NCI-H2171 treated with DMSO at 0.1 percent for 48 hours (cell line): Measurements from ENCODE around the gene ADAMTSL5.
A peak's percentile ranks its signal among the peaks of the same experiment; 100 is the strongest.
"Not testable (repeated sequence)": the region's sequence is repeated elsewhere in the genome, so short reads cannot be mapped to it uniquely, and the experiment has no call there.

Experiments
- DNase-seq: peaks from one replicate; lab custom pipeline; 2025; lab: John Stamatoyannopoulos, UW

Gene ADAMTSL5

GRCh38 chr19:1478934-1479707 is 33.7 kb downstream of the ADAMTSL5 start, which contains the start of gene C19orf25:
Gene C19orf25, minus strand, starts transcription at chr19:1479215. Its CDS starts 312 bp downstream, at chr19:1478903.
- DNase-seq, result peak; percentile 93

- not testable (repeated sequence) for DNase-seq
Observed at GRCh38 chr19:1477056-1477455, 35.8 kb downstream of the ADAMTSL5 start.

DNA sequence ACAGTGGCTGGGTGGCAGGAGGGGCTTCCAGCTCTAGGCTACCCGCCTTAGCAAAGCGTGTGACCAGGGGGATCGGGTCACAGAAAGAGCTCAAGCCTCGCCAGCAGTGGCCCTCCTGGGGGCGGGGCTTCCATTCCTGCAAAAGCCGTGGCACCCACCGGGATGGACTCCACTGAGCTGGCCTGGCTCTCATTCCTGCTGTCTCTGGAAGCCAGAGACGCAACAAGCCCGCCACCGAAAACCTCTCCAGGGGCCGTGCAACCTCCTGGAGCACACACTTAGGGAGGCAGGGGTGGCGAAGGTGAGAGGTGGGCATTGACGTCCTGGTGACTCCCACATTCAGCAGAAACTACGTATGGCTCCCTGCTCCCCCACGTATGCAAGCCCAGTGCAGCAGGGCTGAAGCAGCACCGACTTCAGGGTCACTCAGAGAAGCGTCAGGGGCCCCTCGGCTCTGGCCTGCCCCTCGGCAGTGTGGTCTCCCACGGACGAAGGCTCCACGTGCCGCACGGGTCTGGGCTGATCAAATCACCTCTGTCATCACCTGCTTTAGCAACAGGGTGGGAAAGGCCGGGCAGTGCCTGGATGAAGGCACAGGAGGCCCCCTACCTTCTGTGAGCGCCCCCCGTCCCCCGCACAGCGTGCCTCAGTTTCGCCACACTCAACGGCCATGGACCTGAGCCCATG is 36.9 kb downstream of the ADAMTSL5 start:
- DNase-seq, result no peak

- no peak for DNase-seq
Observed at GRCh38 chr19:1474765-1475351, 38.0 kb downstream of the ADAMTSL5 start.

GRCh38 chr19:1474011-1474764 is 38.6 kb downstream of the ADAMTSL5 start:
- no peak for DNase-seq

DNA sequence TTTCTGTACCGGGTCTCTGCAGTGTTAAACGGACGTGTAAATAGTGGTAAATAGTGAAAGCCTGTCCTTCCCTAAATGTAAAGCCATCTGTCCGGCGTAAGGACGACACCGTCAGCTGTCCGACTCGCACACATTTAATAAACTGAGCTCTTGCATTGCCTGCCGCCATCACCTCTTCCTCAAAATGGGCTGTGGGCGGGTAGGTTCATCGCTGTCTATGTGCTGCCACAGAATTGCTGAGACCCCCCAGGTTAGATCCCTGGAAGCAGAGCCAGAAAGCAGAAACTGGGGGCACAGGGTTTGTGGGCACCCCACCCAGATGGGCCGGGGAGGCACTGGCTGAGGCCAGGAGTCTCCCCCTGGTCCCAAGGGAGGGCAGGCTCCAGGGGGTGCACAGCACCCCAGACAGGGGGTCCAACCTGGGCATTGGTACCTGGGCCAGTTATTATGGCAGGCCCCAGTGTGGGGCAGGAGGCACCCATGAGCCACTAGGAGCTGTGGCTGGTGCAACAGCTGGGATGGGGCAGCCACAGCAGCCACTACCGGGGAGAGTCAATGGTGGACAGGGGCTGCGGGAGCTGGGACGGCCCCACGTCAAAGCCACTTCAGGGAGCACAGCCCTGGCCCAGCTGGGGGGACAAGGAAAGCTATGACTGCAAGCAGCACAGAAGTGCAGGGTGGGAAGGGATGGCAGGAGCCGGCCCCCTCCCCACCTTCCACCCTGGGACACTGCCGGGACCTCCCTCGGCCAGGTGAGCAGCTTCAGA is 39.6 kb downstream of the ADAMTSL5 start:
- no peak for DNase-seq

DNA sequence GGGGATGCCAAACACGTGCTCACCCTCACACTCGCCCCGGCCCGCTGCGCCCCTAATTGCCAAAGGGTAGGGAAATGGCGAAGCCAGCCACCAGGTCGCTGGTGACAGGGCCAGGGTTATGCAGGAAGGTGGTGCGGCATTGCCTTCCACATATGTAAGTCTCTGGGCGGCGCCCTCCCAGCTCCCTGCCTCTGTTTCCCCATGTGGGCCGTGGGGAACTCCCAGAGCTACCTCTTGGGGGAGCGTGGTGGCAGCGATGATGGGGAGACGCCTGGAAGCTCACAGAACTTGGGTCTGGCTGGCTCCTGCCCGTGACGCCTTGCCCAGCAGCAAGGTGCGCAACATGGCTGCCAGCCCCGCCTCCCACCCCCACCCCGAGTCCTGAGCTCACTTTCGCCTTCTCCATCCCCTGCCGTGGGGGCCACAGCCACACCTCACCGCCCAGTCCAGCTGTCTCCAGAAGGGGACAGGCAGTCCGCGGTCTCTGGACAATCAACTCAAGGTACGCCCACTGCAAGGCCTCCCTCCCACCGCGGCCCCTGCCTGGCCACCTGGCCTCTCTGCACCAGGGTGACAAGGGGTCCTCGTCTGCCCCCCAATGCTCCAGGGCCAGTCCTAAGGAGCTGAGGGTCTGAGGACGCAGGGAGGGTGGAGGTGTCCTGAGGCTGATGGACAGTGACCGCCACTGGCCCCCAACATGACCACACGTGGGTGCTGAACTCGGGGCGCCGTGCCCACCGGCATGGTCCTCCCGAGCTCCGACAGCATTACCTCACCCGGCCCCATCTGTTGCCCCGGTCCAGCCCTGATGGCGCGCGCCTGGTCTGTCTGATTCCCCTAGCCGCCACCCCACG is 40.4 kb downstream of the ADAMTSL5 start:
- DNase-seq, result peak; percentile 43

- DNase-seq, result peak; percentile 15
Observed at GRCh38 chr19:1471515-1472160, 41.2 kb downstream of the ADAMTSL5 start.

- DNase-seq, result peak; percentile 59
Observed at GRCh38 chr19:1471010-1471514, 41.8 kb downstream of the ADAMTSL5 start.

GRCh38 chr19:1470305-1471009 is 42.4 kb downstream of the ADAMTSL5 start:
- DNase-seq, result peak; percentile 80

- DNase-seq, result no peak
Observed at GRCh38 chr19:1470055-1470304, 42.8 kb downstream of the ADAMTSL5 start.

DNA sequence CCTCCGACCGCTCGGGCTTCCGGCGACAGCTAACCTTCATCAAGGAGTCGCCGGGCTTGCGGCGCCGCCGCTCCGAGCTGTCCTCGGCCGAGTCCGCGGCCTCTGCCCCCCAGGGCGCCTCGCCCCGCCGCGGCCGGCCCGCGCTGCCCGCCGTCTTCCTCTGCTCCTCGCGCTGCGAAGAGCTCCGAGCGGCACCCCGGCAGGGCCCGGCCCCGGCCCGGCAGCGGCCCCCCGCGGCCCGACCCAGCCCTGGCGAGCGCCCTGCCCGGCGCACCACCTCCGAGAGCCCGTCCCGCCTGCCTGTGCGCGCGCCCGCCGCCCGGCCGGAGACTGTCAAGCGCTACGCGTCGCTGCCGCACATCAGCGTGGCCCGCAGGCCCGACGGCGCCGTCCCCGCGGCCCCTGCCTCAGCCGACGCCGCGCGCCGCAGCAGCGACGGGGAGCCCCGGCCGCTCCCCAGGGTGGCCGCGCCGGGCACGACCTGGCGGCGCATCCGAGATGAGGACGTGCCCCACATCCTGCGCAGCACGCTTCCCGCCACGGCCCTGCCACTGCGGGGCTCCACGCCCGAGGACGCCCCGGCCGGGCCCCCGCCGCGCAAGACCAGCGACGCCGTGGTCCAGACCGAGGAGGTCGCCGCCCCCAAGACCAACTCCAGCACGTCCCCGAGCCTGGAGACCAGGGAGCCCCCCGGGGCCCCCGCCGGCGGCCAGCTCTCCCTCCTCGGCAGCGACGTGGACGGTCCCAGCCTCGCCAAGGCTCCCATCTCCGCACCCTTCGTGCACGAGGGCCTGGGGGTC is 43.4 kb downstream of the ADAMTSL5 start:
- DNase-seq, result peak; percentile 26

DNA sequence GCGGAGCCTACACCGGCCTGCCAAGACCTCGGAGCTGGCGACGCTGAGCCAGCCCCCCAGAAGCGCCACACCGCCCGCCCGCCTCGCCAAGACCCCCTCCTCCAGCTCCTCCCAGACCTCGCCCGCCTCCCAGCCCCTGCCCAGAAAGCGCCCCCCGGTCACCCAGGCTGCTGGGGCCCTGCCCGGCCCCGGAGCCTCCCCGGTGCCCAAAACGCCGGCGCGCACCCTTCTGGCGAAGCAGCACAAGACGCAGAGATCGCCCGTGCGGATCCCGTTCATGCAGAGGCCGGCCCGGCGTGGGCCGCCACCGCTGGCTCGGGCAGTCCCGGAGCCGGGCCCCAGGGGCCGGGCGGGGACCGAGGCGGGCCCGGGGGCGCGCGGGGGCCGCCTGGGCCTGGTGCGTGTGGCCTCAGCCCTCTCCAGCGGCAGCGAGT is 44.0 kb downstream of the ADAMTSL5 start:
- peak; percentile 26 for DNase-seq

DNA sequence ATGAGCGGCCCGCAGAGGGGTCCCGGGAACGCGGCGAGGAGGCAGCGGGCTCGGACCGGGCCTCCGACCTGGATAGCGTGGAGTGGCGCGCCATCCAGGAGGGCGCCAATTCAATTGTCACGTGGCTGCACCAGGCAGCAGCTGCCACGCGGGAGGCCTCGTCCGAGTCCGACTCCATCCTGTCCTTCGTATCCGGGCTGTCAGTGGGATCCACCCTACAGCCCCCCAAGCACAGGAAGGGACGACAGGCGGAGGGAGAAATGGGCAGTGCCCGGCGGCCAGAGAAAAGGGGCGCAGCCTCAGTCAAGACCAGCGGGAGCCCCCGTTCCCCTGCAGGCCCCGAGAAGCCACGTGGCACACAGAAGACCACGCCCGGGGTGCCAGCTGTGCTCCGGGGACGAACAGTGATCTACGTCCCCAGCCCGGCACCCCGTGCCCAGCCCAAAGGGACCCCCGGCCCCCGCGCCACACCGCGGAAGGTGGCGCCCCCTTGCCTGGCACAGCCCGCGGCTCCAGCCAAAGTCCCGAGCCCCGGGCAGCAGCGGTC is 44.5 kb downstream of the ADAMTSL5 start:
- no peak for DNase-seq

DNA sequence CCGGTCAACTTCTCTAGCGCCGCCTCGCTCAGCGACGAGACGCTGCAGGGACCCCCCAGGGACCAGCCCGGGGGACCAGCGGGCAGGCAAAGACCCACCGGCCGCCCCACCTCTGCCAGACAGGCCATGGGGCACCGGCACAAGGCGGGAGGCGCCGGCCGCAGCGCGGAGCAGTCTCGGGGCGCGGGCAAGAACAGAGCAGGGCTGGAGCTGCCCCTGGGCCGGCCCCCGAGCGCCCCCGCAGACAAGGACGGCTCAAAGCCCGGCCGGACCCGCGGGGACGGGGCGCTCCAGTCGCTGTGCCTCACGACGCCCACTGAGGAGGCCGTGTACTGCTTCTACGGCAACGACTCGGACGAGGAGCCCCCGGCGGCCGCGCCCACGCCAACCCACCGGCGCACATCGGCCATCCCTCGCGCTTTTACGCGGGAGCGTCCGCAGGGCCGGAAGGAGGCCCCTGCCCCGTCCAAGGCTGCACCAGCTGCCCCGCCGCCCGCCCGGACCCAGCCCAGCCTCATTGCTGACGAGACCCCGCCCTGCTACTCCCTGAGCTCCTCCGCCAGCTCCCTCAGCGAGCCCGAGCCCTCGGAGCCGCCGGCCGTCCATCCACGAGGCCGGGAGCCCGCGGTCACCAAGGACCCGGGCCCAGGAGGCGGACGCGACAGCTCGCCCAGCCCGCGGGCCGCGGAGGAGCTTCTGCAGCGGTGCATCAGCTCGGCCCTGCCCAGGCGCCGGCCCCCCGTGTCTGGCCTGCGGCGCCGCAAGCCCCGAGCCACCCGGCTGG is 45.1 kb downstream of the ADAMTSL5 start:
- no peak for DNase-seq

DNA sequence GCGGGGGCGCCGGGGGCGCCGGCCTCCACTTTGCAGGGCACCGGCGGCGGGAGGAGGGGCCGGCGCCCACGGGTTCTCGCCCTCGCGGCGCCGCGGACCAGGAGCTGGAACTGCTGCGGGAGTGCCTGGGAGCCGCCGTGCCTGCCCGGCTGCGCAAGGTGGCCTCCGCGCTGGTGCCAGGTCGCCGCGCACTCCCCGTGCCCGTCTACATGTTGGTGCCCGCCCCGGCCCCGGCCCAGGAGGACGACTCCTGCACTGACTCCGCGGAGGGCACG is 45.7 kb downstream of the ADAMTSL5 start:
- no peak for DNase-seq

DNA sequence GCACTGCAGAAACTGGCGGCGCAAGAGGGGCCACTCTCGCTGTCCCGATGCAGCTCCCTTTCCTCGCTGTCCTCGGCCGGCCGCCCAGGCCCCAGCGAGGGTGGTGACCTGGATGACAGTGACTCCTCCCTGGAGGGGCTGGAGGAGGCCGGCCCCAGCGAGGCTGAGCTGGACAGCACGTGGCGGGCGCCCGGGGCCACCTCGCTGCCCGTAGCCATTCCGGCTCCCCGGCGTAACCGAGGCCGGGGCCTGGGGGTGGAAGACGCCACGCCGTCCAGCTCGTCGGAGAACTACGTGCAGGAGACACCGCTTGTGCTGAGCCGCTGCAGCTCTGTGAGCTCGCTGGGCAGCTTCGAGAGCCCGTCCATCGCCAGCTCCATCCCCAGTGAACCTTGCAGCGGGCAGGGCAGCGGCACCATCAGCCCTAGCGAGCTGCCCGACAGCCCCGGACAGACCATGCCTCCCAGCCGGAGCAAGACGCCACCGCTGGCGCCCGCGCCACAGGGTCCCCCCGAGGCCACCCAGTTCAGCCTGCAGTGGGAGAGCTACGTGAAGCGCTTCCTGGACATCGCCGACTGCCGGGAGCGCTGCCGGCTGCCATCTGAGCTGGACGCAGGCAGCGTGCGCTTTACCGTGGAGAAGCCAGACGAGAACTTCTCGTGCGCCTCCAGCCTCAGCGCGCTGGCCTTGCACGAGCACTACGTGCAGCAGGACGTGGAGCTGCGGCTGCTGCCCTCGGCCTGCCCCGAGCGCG is 46.2 kb downstream of the ADAMTSL5 start:
- no peak for DNase-seq
